BE2C (cell line): ENCODE measurements around the gene METAP1.
"Not testable (repeated sequence)": the region's sequence is repeated elsewhere in the genome, so short reads cannot be mapped to it uniquely, and the experiment has no call there.

Source experiments
- DNase-seq: peaks from one replicate; pipeline ENCODE4 v3.0.0-alpha.2; 2020
- H3K27me3 ChIP-seq: fragments of 250-450 bp; sonication (Bioruptor Pico); 2 replicates; pipeline ENCODE4 v1.5.1; 2020; ENCODE audit warnings: mild to moderate bottlenecking
- H3K36me3 ChIP-seq: fragments of 250-450 bp; sonication (Bioruptor Pico); 2 replicates; pipeline ENCODE4 v1.5.1; 2020; ENCODE audit warnings: mild to moderate bottlenecking
- H3K4me1 ChIP-seq: fragments of 250-450 bp; sonication (Bioruptor Pico); 2 replicates; pipeline ENCODE4 v1.5.1; 2020
- H3K4me3 ChIP-seq: 2 replicates; pipeline ENCODE4 v1.5.1; 2011; ENCODE audit warnings: low read depth, low read length
- H3K9me3 ChIP-seq: fragments of 250-450 bp; sonication (Bioruptor Pico); 2 replicates; pipeline ENCODE4 v1.5.1; 2020
- CTCF ChIP-seq: IDR thresholded peaks from 2 replicates; pipeline ENCODE4 v1.5.1; 2012; ENCODE audit warnings: mild to moderate bottlenecking, low read depth, low read length

Gene METAP1

GRCh38 chr4:99088481-99089365, 93.2 kb downstream of the METAP1 start, which contains the start of gene ADH5:
Gene ADH5, minus strand, starts transcription at chr4:99088788. Its CDS starts 88 bp downstream, at chr4:99088700.
- Histone ChIP-seq H3K4me1 (no peaks in the 10 kb centered on the region), H3K4me3 (peak within 1 kb of the TSS; percentile 99), H3K9me3 (no peaks in the 10 kb centered on the region), H3K27me3 (0 out of 2 replicates have a peak, but pooled peaks cover 5% of the 10 kb centered on the region), H3K36me3 (peaks cover 14% of the 10 kb centered on the region)
- peak; percentile 91 for DNase-seq
- no peak for TF ChIP-seq CTCF

GRCh38 chr4:99090481-99091215, 95.1 kb downstream of the METAP1 start:
- no peak for TF ChIP-seq CTCF
- DNase-seq: no peak
- Histone ChIP-seq H3K27me3 (0 out of 2 replicates have a peak, but pooled peaks cover 5% of the 10 kb centered on the region), H3K9me3 (no peaks in the 10 kb centered on the region), H3K4me3 (no peak overlapping the region), H3K4me1 (no peaks in the 10 kb centered on the region), H3K36me3 (no peaks in the 10 kb centered on the region)

- H3K27me3 ChIP-seq: 0 out of 2 replicates have a peak, but pooled peaks cover 5% of the 10 kb centered on the region
- no peak for TF ChIP-seq CTCF
- DNase-seq: no peak
- no peaks in the 10 kb centered on the region for H3K9me3 ChIP-seq
- no peak overlapping the region for H3K4me3 ChIP-seq
- no peaks in the 10 kb centered on the region for H3K36me3 ChIP-seq
- H3K4me1 ChIP-seq: no peaks in the 10 kb centered on the region
These were observed 95.7 kb downstream of the METAP1 start for GRCh38 chr4:99091216-99091575.

GRCh38 chr4:99091841-99092240, 96.3 kb downstream of the METAP1 start:
- DNase-seq: not testable (repeated sequence)

GRCh38 chr4:99099311-99099710, 103.8 kb downstream of the METAP1 start:
- TF ChIP-seq CTCF: no peak
- H3K36me3 ChIP-seq: no peaks in the 10 kb centered on the region
- H3K4me3 ChIP-seq: no peak overlapping the region
- no peaks in the 10 kb centered on the region for H3K9me3 ChIP-seq
- DNase-seq: no peak
- H3K27me3 ChIP-seq: 0 out of 2 replicates have a peak, but pooled peaks cover 4% of the 10 kb centered on the region
- H3K4me1 ChIP-seq: no peaks in the 10 kb centered on the region

More at GRCh38 chr4:99091841-99092240, 96.3 kb downstream of the METAP1 start:
- H3K4me3 ChIP-seq, H3K4me1 ChIP-seq, H3K27me3 ChIP-seq, H3K9me3 ChIP-seq, H3K36me3 ChIP-seq: not testable (repeated sequence)

GRCh38 chr4:99099814-99100213, 104.3 kb downstream of the METAP1 start:
- H3K9me3 ChIP-seq, H3K36me3 ChIP-seq, H3K4me3 ChIP-seq, H3K4me1 ChIP-seq, DNase-seq, H3K27me3 ChIP-seq: not testable (repeated sequence)

- Histone ChIP-seq H3K36me3 (no peaks in the 10 kb centered on the region), H3K27me3 (0 out of 2 replicates have a peak, but pooled peaks cover 4% of the 10 kb centered on the region), H3K9me3 (no peaks in the 10 kb centered on the region), H3K4me1 (no peaks in the 10 kb centered on the region), H3K4me3 (no peak overlapping the region)
- no peak for DNase-seq
- TF ChIP-seq CTCF: no peak
These were observed 105.4 kb downstream of the METAP1 start for GRCh38 chr4:99100876-99101275.
